ENCODE data around the gene PLEKHA6. TPM values are rescaled to one million over a fixed set of nuclear protein-coding genes. Genes with fewer than 3 reads are reported as not detected.

The PLEKHA6 gene
- total and polyA plus RNA-seq, 2 of the 8 experiments (the other 6 are each of a cell fraction or from before 2014, with no cell fraction given) = 4.8 to 20.2 TPM

GRCh38 chr1:204292740-204293139 is 67.0 kb downstream of the PLEKHA6 start:
- Histone ChIP-seq H3K9me3 (ENCODE audit: insufficient read depth in 2 of 2, low read depth in 1 of 2, low read length in 1 of 2) (no peaks in the 10 kb centered on the region), H2BK20ac (ENCODE audit: low read length) (no peak overlapping the region)

More at GRCh38 chr1:204292740-204293139, 67.0 kb downstream of the PLEKHA6 start:
- Histone ChIP-seq H3K23ac (ENCODE audit: insufficient read length) (no peak overlapping the region), H4K8ac (ENCODE audit: extremely low read depth, insufficient read depth, low read length) (no peak overlapping the region), H3K79me1 (ENCODE audit: low read depth, low read length) (no peaks in the 10 kb centered on the region), H3K27ac (ENCODE audit: low read depth, low read length) (no peak overlapping the region), H3K36me3 (ENCODE audit: control insufficient read depth in 2 of 4, insufficient read depth in 4 of 4, low read length in 3 of 4) (no peaks in the 10 kb centered on the region), H3K9ac (replicated peaks in 1 of 4; ENCODE audit: extremely low read depth in 1 of 4, low read depth in 3 of 4, low read length in 3 of 4) (no peak overlapping the region), H3K4me2 (ENCODE audit: insufficient read depth in 1 of 2, low read depth in 2 of 2, low read length in 2 of 2) (no peak overlapping the region), H3K14ac (ENCODE audit: insufficient read length) (no peak overlapping the region), H3K18ac (ENCODE audit: extremely low read depth, low read length) (no peak overlapping the region), H2BK15ac (ENCODE audit: low read length) (0 out of 2 replicates have a peak overlapping the region, but pooled peaks have one; percentile 40), H2AK5ac (ENCODE audit: low read depth, low read length) (0 out of 2 replicates have a peak overlapping the region, but pooled peaks have one; percentile 41), H3K79me2 (ENCODE audit: control insufficient read depth in 1 of 2, insufficient read depth in 2 of 2, low read length in 2 of 2) (no peaks in the 10 kb centered on the region), H2BK5ac (ENCODE audit: low read depth, low read length) (no peak overlapping the region), H4K91ac (replicated peaks; ENCODE audit: insufficient read length, low read length) (no peak overlapping the region), H2BK120ac (replicated peaks; ENCODE audit: low read depth, low read length) (no peak overlapping the region), H4K5ac (ENCODE audit: insufficient read length, low read depth, low read length) (no peak overlapping the region), H3K23me2 (ENCODE audit: low read depth, low read length) (no peaks in the 10 kb centered on the region), H4K20me1 (replicated peaks in 1 of 2; ENCODE audit: control insufficient read depth in 1 of 2, insufficient read depth in 2 of 2, low read length in 2 of 2) (no peaks in the 10 kb centered on the region), H3K4me3 (ENCODE audit: extremely low read depth in 1 of 4, insufficient read depth in 2 of 4, low read depth in 3 of 4, low read length in 4 of 4) (no peak overlapping the region), H2AFZ (ENCODE audit: low read length) (no peak overlapping the region), H3K4me1 (replicated peaks in 1 of 4; ENCODE audit: control insufficient read depth in 3 of 4, insufficient read depth in 4 of 4, low read length in 3 of 4) (peaks cover 4 to 25% (median 12%) of the 10 kb centered on the region in 4 experiments), H2BK12ac (ENCODE audit: low read depth, low read length) (no peak overlapping the region), H3K56ac (replicated peaks; ENCODE audit: insufficient read length, low read depth, low read length) (no peak overlapping the region), H3K27me3 (replicated peaks in 1 of 4; ENCODE audit: control insufficient read depth in 3 of 4, extremely low read depth in 1 of 4, insufficient read depth in 3 of 4, low read length in 3 of 4) (no peaks in the 10 kb centered on the region), H3K4ac (replicated peaks; ENCODE audit: insufficient read length, low read depth, low read length) (no peak overlapping the region)
- TF ChIP-seq CHD2 (IDR thresholded peaks at IDR 0.05; ENCODE audit: low read length) (no peak), JUND (IDR thresholded peaks at IDR 0.05; ENCODE audit: low read length) (no peak), SRF (IDR thresholded peaks at IDR 0.05; ENCODE audit: low read depth, low read length) (no peak), CBX5 (IDR thresholded peaks at IDR 0.05; ENCODE audit: low read depth, low read length) (no peak), ASH2L (IDR thresholded peaks at IDR 0.05; ENCODE audit: low read length) (no peak), TAF1 (IDR thresholded peaks at IDR 0.05; ENCODE audit: low read depth, low read length) (no peak), CTBP2 (IDR thresholded peaks at IDR 0.05; ENCODE audit: borderline replicate concordance, insufficient read depth, insufficient read length, low read length) (no peak), ZNF274 (IDR thresholded peaks at IDR 0.05; ENCODE audit: borderline replicate concordance, extremely low read depth, low read length) (no peak)
- TF ChIP-seq, protein P1, sequence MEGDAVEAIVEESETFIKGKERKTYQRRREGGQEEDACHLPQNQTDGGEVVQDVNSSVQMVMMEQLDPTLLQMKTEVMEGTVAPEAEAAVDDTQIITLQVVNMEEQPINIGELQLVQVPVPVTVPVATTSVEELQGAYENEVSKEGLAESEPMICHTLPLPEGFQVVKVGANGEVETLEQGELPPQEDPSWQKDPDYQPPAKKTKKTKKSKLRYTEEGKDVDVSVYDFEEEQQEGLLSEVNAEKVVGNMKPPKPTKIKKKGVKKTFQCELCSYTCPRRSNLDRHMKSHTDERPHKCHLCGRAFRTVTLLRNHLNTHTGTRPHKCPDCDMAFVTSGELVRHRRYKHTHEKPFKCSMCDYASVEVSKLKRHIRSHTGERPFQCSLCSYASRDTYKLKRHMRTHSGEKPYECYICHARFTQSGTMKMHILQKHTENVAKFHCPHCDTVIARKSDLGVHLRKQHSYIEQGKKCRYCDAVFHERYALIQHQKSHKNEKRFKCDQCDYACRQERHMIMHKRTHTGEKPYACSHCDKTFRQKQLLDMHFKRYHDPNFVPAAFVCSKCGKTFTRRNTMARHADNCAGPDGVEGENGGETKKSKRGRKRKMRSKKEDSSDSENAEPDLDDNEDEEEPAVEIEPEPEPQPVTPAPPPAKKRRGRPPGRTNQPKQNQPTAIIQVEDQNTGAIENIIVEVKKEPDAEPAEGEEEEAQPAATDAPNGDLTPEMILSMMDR (IDR thresholded peaks at IDR 0.05; ENCODE audit: control extremely low read depth in 1 of 3, insufficient read depth in 1 of 3, low read depth in 1 of 3, low read length in 3 of 3) = no peak
- TF ChIP-seq, protein P2, sequence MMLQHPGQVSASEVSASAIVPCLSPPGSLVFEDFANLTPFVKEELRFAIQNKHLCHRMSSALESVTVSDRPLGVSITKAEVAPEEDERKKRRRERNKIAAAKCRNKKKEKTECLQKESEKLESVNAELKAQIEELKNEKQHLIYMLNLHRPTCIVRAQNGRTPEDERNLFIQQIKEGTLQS (IDR thresholded peaks at IDR 0.05; ENCODE audit: insufficient read depth, low read depth, low read length) = no peak
- FAIRE-seq = no peak
- WGBS, 2 experiments (ENCODE audit: extremely low coverage in 1 of 2, insufficient coverage in 1 of 2, insufficient read length in 1 of 2, insufficient replicate concordance in 2 of 2, low coverage in 1 of 2, low lambda C conversion rate in 2 of 2, missing lambda C conversion rate in 1 of 2) = 86% methylated on average over 5 of the region's 5 CpGs; no CpG with 5 or more reads in 1 of the 2 experiments
- POLR2A ChIA-PET (ENCODE audit: partially characterized antibody) = interaction anchor here (0.9 kb wide), 1 partner anchor 15 kb away, joined by 3 read pairs; no protein-coding TSS in a partner anchor
- CTCF ChIA-PET (ENCODE audit: partially characterized antibody) = interaction anchor here (0.6 to 6.1 kb wide), 6 partner anchors 10 to 139 kb away, joined by 3 to 48 read pairs (median 4); partner anchors contain the start of gene PLEKHA6
- no peak for DNase-seq (ENCODE audit: low read depth in 1 of 2, low spot score in 2 of 2)
